ENCODE measurements around the gene ASCL3. TPM values are rescaled to one million over a fixed set of nuclear protein-coding genes. Genes with fewer than 3 reads are reported as not detected.

The ASCL3 gene
- polyA plus RNA-seq (not detected in 2 replicates), polyA minus RNA-seq (not detected in 2 replicates)

DNA sequence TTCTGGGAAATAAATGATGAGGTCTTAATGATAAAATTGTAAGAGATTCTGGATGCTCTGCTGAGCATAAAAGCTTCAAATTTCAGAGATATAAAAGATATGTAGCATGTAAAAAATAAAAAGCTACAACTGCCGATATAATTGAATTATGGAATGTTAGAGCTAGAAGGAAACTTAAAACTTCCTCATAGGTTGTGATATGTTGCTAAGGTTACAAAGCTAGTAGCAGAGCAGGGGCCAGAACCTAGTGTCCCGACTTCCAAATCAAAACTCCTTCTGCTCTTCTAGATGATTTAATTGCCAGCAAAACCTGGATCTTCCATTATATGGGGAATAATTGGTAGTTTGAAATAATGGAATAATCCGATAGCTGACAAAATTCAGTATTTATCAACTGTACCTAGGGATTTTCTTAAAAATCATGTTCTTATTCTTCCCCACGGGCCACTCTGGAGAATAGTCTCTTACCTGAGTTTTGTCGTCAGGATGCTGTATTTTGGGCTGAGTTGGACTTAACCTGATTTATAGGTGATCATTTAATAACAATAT lies at the start of gene ASCL3:
TSS of gene ASCL3 (minus strand) at position 499 of the 549 bp plus-strand sequence. CDS start 4,855 bp downstream, outside the sequence.
- no peaks in the 10 kb centered on the region for H3K9me3 ChIP-seq (ENCODE audit: low read length)
- no peak for TF ChIP-seq EZH2 (IDR thresholded peaks at IDR 0.05; ENCODE audit: borderline replicate concordance, insufficient read depth, low read length, poor library complexity, severe bottlenecking)
- no peak for TF ChIP-seq EP300 (conservative IDR thresholded peaks at IDR 0.05; ENCODE audit: poor library complexity, severe bottlenecking)
- TF ChIP-seq MXI1 (conservative IDR thresholded peaks at IDR 0.05; ENCODE audit: poor library complexity, severe bottlenecking): no peak
- no peak for TF ChIP-seq TAF1 (IDR thresholded peaks at IDR 0.05; ENCODE audit: low read depth)
- TF ChIP-seq CTCF (IDR thresholded peaks at IDR 0.05; ENCODE audit: poor library complexity, severe bottlenecking): no peak
- TF ChIP-seq, protein P1, sequence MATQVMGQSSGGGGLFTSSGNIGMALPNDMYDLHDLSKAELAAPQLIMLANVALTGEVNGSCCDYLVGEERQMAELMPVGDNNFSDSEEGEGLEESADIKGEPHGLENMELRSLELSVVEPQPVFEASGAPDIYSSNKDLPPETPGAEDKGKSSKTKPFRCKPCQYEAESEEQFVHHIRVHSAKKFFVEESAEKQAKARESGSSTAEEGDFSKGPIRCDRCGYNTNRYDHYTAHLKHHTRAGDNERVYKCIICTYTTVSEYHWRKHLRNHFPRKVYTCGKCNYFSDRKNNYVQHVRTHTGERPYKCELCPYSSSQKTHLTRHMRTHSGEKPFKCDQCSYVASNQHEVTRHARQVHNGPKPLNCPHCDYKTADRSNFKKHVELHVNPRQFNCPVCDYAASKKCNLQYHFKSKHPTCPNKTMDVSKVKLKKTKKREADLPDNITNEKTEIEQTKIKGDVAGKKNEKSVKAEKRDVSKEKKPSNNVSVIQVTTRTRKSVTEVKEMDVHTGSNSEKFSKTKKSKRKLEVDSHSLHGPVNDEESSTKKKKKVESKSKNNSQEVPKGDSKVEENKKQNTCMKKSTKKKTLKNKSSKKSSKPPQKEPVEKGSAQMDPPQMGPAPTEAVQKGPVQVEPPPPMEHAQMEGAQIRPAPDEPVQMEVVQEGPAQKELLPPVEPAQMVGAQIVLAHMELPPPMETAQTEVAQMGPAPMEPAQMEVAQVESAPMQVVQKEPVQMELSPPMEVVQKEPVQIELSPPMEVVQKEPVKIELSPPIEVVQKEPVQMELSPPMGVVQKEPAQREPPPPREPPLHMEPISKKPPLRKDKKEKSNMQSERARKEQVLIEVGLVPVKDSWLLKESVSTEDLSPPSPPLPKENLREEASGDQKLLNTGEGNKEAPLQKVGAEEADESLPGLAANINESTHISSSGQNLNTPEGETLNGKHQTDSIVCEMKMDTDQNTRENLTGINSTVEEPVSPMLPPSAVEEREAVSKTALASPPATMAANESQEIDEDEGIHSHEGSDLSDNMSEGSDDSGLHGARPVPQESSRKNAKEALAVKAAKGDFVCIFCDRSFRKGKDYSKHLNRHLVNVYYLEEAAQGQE (IDR thresholded peaks at IDR 0.05; ENCODE audit: borderline replicate concordance): no peak
- no peak for TF ChIP-seq RAD21 (conservative IDR thresholded peaks at IDR 0.05)
- no peak for TF ChIP-seq SMC3 (conservative IDR thresholded peaks at IDR 0.05; ENCODE audit: poor library complexity)
- TF ChIP-seq POLR2AphosphoS5 (IDR thresholded peaks at IDR 0.05): no peak
- no peak within 1 kb of the TSS for H3K4me2 ChIP-seq (ENCODE audit: low read length)
- H3K9ac ChIP-seq (ENCODE audit: low read length): no peak within 1 kb of the TSS
- H3F3A ChIP-seq (ENCODE audit: insufficient read depth, low read length, poor library complexity, severe bottlenecking): no peaks in the 10 kb centered on the region
- H3K27me3 ChIP-seq (ENCODE audit: insufficient read depth, low read depth, low read length): no peaks in the 10 kb centered on the region
- no peak within 1 kb of the TSS for H3K27ac ChIP-seq (ENCODE audit: low read length)
- H3K79me2 ChIP-seq (replicated peaks; ENCODE audit: insufficient read depth, low read length): no peaks in the 10 kb centered on the region
- H3K9me2 ChIP-seq (ENCODE audit: insufficient read depth, low read length): no peaks in the 10 kb centered on the region
- H2AFZ ChIP-seq (ENCODE audit: low read depth, low read length): no peak within 1 kb of the TSS
- H3K36me3 ChIP-seq (ENCODE audit: insufficient read depth, low read length): no peaks in the 10 kb centered on the region
- no peak within 1 kb of the TSS for H3K4me3 ChIP-seq (ENCODE audit: low read length)
- H4K20me1 ChIP-seq (ENCODE audit: insufficient read depth): no peaks in the 10 kb centered on the region

- H3K9me3 ChIP-seq (ENCODE audit: low read length): no peaks in the 10 kb centered on the region
- H3K9ac ChIP-seq (ENCODE audit: low read length): no peak overlapping the region
- no peak overlapping the region for H2AFZ ChIP-seq (ENCODE audit: low read depth, low read length)
- H3K27ac ChIP-seq (ENCODE audit: low read length): no peak overlapping the region
- H3K4me3 ChIP-seq (ENCODE audit: low read length): no peak overlapping the region
- H3K27me3 ChIP-seq (ENCODE audit: insufficient read depth, low read depth, low read length): no peaks in the 10 kb centered on the region
- H4K20me1 ChIP-seq (ENCODE audit: insufficient read depth): no peaks in the 10 kb centered on the region
- H3K79me2 ChIP-seq (replicated peaks; ENCODE audit: insufficient read depth, low read length): no peaks in the 10 kb centered on the region
- no peaks in the 10 kb centered on the region for H3F3A ChIP-seq (ENCODE audit: insufficient read depth, low read length, poor library complexity, severe bottlenecking)
- TF ChIP-seq POLR2AphosphoS5 (IDR thresholded peaks at IDR 0.05): no peak
- TF ChIP-seq TAF1 (IDR thresholded peaks at IDR 0.05; ENCODE audit: low read depth): no peak
- TF ChIP-seq CTCF (IDR thresholded peaks at IDR 0.05; ENCODE audit: poor library complexity, severe bottlenecking): no peak
- TF ChIP-seq SMC3 (conservative IDR thresholded peaks at IDR 0.05; ENCODE audit: poor library complexity): no peak
- TF ChIP-seq, protein P1 (IDR thresholded peaks at IDR 0.05; ENCODE audit: borderline replicate concordance): no peak
- TF ChIP-seq EP300 (conservative IDR thresholded peaks at IDR 0.05; ENCODE audit: poor library complexity, severe bottlenecking): no peak
- TF ChIP-seq RAD21 (conservative IDR thresholded peaks at IDR 0.05): no peak
- TF ChIP-seq EZH2 (IDR thresholded peaks at IDR 0.05; ENCODE audit: borderline replicate concordance, insufficient read depth, low read length, poor library complexity, severe bottlenecking): no peak
- no peak for TF ChIP-seq MXI1 (conservative IDR thresholded peaks at IDR 0.05; ENCODE audit: poor library complexity, severe bottlenecking)
- H3K4me2 ChIP-seq (ENCODE audit: low read length): no peak overlapping the region
- no peaks in the 10 kb centered on the region for H3K9me2 ChIP-seq (ENCODE audit: insufficient read depth, low read length)
- H3K36me3 ChIP-seq (ENCODE audit: insufficient read depth, low read length): no peaks in the 10 kb centered on the region
Observed at GRCh38 chr11:8989453-8989852, 46.6 kb upstream of the ASCL3 start.
